ENCODE data around the gene GLP2R.

DNA sequence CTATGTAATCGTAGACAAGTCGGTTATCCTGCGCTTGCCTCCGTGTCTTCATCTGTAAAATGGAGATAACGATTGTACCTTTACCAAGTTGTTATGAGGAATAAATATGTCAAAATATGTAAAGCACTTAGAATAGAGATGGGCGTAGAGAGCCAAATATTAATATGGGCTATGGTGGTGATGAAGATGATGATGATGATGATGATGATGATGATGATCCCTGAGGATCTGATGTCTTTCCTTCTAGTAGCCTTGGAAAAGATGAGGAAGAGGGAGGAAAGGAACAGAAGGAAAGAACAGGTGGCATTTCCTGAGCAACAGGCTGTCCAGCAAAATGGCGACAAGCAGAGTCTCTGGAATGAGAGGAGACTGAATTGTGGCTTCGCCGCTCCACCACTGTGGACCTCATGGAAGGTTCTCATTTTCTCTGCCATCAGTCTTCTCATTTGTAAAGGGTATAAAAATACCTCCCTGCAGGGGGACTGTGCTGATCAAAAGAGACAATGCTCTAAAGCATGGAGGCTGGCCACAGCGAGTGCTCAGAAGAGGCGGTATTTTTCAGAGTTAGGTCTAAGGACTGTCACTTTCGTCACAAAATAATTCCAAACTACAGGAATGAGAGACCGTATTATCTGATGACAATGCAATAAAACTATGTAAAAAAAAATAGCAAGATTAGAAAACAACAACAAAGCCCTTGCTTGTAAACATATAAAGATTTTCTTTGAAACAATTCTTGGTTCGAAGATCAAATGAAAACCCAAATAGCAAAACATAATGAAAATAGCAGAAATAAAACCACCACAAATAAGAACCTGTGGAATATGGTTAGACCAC, 96.5 kb downstream of the GLP2R start:
- TF ChIP-seq POLR2AphosphoS5 (IDR thresholded peaks at IDR 0.05; ENCODE audit: low read depth, low read length) (no peak), SIN3A (IDR thresholded peaks at IDR 0.05; ENCODE audit: borderline replicate concordance, insufficient read depth, low read length) (no peak), TAF1 (IDR thresholded peaks at IDR 0.05; ENCODE audit: borderline replicate concordance, insufficient read depth, low read length) (no peak)
- TF ChIP-seq, protein P1, sequence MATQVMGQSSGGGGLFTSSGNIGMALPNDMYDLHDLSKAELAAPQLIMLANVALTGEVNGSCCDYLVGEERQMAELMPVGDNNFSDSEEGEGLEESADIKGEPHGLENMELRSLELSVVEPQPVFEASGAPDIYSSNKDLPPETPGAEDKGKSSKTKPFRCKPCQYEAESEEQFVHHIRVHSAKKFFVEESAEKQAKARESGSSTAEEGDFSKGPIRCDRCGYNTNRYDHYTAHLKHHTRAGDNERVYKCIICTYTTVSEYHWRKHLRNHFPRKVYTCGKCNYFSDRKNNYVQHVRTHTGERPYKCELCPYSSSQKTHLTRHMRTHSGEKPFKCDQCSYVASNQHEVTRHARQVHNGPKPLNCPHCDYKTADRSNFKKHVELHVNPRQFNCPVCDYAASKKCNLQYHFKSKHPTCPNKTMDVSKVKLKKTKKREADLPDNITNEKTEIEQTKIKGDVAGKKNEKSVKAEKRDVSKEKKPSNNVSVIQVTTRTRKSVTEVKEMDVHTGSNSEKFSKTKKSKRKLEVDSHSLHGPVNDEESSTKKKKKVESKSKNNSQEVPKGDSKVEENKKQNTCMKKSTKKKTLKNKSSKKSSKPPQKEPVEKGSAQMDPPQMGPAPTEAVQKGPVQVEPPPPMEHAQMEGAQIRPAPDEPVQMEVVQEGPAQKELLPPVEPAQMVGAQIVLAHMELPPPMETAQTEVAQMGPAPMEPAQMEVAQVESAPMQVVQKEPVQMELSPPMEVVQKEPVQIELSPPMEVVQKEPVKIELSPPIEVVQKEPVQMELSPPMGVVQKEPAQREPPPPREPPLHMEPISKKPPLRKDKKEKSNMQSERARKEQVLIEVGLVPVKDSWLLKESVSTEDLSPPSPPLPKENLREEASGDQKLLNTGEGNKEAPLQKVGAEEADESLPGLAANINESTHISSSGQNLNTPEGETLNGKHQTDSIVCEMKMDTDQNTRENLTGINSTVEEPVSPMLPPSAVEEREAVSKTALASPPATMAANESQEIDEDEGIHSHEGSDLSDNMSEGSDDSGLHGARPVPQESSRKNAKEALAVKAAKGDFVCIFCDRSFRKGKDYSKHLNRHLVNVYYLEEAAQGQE (IDR thresholded peaks at IDR 0.05; ENCODE audit: insufficient read depth in 1 of 2, low read depth in 2 of 2, low read length in 2 of 2): no peak

Measured in PFSK-1 (cell line).